Esophagus muscularis mucosa (tissue), 3 donors: ENCODE results near the gene MYO10.

Experiments
- CTCF ChIP-seq, 3 experiments: fragments of 200-600 bp in 2 of 3; fragments of 450-650 bp in 1 of 3; sonication (generic) in 2 of 3; IDR thresholded peaks; one replicate each; pipeline ENCODE4 v1.5.1; 2017 to 2019; ENCODE audit warnings: antibody characterized with exemption in 3 of 3, mild to moderate bottlenecking in 2 of 3, moderate library complexity in 1 of 3
- POLR2AphosphoS5 ChIP-seq, 2 donors: sonication (generic); formaldehyde crosslinking; IDR thresholded peaks; one replicate each; pipeline ENCODE4 v1.6.1; 2017; ENCODE audit warnings: antibody characterized with exemption in 2 of 2

GRCh38 chr5:16961131-16961530, 25.0 kb upstream of the MYO10 start:
- TF ChIP-seq CTCF (IDR thresholded peaks at IDR 0.05), result no peak
- TF ChIP-seq POLR2AphosphoS5 (IDR thresholded peaks at IDR 0.05), result no peak
